ENCODE measurements around the gene SNAP29.
"Not testable (repeated sequence)": the region's sequence is repeated elsewhere in the genome, so short reads cannot be mapped to it uniquely, and the experiment has no call there.

- not testable (repeated sequence) for TF ChIP-seq TCF4 (CRISPR knock-in tag; IDR thresholded peaks at IDR 0.05; ENCODE audit: borderline replicate concordance); ZFP3 (CRISPR knock-in tag; IDR thresholded peaks at IDR 0.05); SNAI2 (CRISPR knock-in tag; IDR thresholded peaks at IDR 0.05); ARNTL (CRISPR knock-in tag; IDR thresholded peaks at IDR 0.05; ENCODE audit: borderline replicate concordance, low read depth); POU6F1 (CRISPR knock-in tag; IDR thresholded peaks at IDR 0.05; ENCODE audit: borderline replicate concordance, low read depth); CSRNP3 (CRISPR knock-in tag; IDR thresholded peaks at IDR 0.05); TSHZ2 (CRISPR knock-in tag; IDR thresholded peaks at IDR 0.05); CREB5 (CRISPR knock-in tag; IDR thresholded peaks at IDR 0.05; ENCODE audit: low read depth)
These were observed 32.2 kb upstream of the SNAP29 start for GRCh38 chr22:20826373-20827152.
